ENCODE data around the gene HSFX3.
"Not testable (repeated sequence)": the region's sequence is repeated elsewhere in the genome, so short reads cannot be mapped to it uniquely, and the experiment has no call there.

HSFX3 gene

DNA sequence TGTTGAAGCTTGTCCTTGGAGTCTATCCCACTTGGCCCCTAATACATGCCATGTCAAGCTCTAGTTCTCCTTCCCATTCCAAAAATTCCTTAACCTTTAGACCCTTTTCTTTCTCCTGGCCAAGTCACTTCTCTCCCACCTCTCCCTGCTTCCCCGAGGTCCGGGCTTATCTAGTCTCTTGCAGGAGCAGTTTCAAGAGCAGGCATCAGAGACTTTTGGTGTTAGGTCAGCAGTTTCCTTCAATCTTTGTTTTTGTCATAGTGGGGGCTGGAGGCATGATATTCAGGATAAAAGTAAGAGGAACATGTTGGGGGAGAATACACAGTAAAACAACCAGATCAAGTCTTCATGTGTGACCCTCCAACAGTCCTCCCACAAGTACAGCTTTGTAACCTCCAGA is 33.1 kb downstream of the HSFX3 start:
- Mint-ChIP-seq H3K27me3 (peaks cover 18 to 32% of the 10 kb centered on the region in 2 donors), H3K9me3 (no peaks in the 10 kb centered on the region), H3K4me1 (peaks cover 11 to 25% of the 10 kb centered on the region in 2 donors), H3K4me3 (no peak overlapping the region), H3K27ac (no peak overlapping the region), H3K36me3 (peaks cover 0 to 3% of the 10 kb centered on the region in 2 donors)
- no peak for DNase-seq
- ATAC-seq (replicated peaks) = no peak

DNA sequence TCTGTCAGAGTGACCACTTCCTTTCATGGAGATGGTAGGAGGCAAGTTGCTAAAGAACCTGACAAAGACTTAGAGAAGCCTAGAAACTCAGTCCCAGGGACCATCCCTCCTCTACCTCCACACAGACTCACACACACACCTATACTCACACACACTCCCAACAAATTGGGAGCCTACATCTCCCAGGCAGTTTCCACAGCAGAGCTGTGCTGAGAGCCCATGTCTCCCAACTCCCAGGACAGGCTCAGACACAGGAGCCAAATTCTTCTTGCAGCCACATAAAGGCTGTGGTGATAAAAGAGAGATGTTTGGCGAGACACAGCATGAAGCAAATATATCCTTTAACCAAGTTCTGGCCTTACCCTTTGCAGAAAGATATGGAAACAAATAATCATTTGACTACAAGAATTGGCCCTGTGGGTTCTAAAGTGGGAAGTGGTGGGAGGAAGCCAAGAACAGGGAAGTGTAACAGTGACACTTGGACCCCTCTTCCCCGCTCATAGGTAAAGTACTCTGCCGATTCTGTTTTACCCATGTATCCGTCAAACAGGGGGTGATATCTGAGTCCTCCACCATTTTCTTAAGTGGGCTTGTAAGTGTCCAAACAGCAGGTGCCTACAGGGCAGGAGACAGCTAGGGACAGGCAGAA is 33.6 kb downstream of the HSFX3 start:
- DNase-seq = no peak
- peaks cover 18 to 28% of the 10 kb centered on the region in 2 donors for H3K27me3 Mint-ChIP-seq
- no peaks in the 10 kb centered on the region for H3K9me3 Mint-ChIP-seq
- peaks cover 0 to 3% of the 10 kb centered on the region in 2 donors for H3K36me3 Mint-ChIP-seq
- H3K27ac Mint-ChIP-seq = no peak overlapping the region
- peak; percentile 23 to 54 for ATAC-seq (replicated peaks)
- H3K4me3 Mint-ChIP-seq = peak overlapping the region in 1 of 2 donors; percentile 56
- peaks cover 11 to 25% of the 10 kb centered on the region in 2 donors for H3K4me1 Mint-ChIP-seq

DNA sequence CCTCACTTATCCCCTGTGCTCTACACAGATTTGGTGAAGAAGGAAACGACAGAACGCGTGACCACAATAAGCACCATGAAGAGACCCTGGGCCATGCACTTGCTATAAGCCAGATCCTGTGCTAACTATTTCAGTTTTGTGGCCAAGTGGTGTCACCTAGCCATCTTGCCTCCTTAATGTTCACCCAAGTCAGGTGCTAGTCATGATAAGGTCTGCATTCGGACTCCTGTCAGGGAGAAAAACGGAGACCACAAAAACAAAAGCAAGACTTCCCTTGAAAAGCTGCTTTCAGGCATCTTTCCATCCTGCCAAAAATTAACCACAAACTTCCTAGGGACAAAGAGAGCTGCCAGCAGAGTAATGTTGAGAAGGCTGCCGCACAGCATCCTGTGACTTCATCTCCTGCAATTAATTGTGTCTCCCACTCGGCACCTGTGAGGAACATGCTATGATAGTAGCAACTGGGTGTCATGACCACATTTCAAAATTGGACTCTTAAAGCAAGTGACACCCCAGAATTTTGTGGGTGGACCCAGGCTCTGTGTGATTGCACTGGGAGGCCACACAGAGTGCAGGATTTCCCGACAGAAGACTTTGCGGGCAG is 35.8 kb downstream of the HSFX3 start:
- ATAC-seq (replicated peaks) (no peak), DNase-seq (no peak)
- H3K27ac Mint-ChIP-seq = no peak overlapping the region
- peaks cover 16 to 23% of the 10 kb centered on the region in 2 donors for H3K27me3 Mint-ChIP-seq
- no peaks in the 10 kb centered on the region for H3K9me3 Mint-ChIP-seq
- no peak overlapping the region for H3K4me3 Mint-ChIP-seq
- peaks cover 11 to 30% of the 10 kb centered on the region in 2 donors for H3K4me1 Mint-ChIP-seq
- H3K36me3 Mint-ChIP-seq = peaks cover 0 to 3% of the 10 kb centered on the region in 2 donors

DNA sequence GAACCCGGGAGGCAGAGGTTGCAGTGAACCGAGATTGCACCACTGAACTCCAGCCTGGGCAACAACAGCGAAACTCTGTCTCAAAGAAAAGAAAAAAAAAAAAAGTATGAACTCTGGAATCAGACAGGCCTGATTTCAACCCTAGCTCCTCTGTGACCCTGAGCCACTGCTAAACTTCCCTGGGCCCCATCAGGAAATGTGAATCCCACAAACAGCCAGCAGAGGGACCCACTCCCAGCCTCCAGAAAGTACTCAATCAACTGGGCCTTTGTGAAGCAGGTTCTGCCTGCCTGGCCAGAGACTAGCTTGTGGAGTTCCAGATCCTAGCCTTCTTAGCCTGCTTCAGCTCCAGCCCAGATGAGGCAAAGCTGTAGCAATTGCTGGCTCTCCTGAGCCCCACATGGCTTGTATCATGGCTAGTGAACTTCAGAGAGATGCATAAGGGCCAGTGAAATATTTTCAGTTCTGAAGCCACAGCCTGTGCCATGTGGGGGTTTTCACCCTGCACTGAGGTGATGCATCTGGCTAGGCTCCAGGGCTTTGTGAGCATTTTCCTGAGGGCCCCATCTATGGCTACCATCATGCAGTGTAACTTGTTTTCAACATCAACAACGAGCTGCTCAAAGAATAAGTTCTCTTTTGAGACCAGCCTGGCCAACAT is 37.4 kb downstream of the HSFX3 start:
- peak; percentile 18 for DNase-seq
- no peaks in the 10 kb centered on the region for H3K9me3 Mint-ChIP-seq
- H3K36me3 Mint-ChIP-seq = peaks cover 0 to 3% of the 10 kb centered on the region in 2 donors
- peaks cover 11 to 21% of the 10 kb centered on the region in 2 donors for H3K27me3 Mint-ChIP-seq
- no peak overlapping the region for H3K27ac Mint-ChIP-seq
- H3K4me3 Mint-ChIP-seq = no peak overlapping the region
- peaks cover 11 to 30% of the 10 kb centered on the region in 2 donors for H3K4me1 Mint-ChIP-seq
- ATAC-seq (replicated peaks) = peak; percentile 76 to 79

DNA sequence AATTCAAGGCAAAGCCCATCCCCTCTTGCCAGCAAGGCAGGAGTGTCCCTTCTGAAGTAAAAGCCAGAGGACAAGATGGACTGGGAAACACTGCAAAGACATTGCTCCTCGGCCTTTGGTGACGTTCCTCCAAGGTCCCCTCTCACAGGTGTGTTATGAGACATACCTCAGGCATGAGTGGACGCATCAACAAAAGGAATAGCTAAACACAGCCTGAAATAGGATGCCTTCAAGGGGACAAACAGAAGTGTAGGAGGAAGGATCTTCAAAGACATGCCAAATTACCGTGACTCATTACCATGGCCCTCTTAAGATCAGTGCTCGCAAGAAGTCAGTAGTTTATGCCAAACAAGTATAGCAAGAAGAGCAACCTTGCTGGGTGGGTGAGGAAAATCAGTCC is 38.6 kb downstream of the HSFX3 start:
- H3K9me3 Mint-ChIP-seq = no peaks in the 10 kb centered on the region
- peaks cover 0 to 3% of the 10 kb centered on the region in 2 donors for H3K36me3 Mint-ChIP-seq
- DNase-seq = no peak
- H3K27ac Mint-ChIP-seq = no peak overlapping the region
- H3K27me3 Mint-ChIP-seq = peaks cover 6 to 20% of the 10 kb centered on the region in 2 donors
- no peak for ATAC-seq (replicated peaks)
- no peak overlapping the region for H3K4me3 Mint-ChIP-seq
- peaks cover 7 to 22% of the 10 kb centered on the region in 2 donors for H3K4me1 Mint-ChIP-seq

DNA sequence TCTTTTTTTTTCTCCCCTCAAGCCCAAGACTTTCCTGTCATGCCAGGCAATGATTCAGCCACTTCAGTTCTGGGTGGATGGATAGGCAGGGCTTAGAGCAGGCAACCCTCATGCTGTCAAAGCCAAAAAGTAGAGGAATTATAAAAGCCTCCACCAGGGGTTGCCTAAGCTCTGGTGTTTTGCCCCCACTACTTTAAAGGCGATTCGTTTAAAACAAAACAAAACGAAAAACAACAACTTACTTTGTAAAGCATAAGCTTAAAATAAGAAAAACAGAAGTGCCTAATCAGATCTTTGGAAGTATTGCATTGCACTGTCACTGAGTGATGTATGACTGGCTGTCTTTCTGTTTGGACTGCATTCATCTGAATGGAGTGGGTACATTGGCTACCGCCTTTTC is 39.3 kb downstream of the HSFX3 start:
- no peak overlapping the region for H3K4me3 Mint-ChIP-seq
- H3K27ac Mint-ChIP-seq = no peak overlapping the region
- no peaks in the 10 kb centered on the region for H3K9me3 Mint-ChIP-seq
- DNase-seq (no peak), ATAC-seq (replicated peaks) (no peak)
- peaks cover 2 to 21% of the 10 kb centered on the region in 2 donors for H3K4me1 Mint-ChIP-seq
- peaks cover 6 to 15% of the 10 kb centered on the region in 2 donors for H3K27me3 Mint-ChIP-seq
- no peaks in the 10 kb centered on the region for H3K36me3 Mint-ChIP-seq

DNA sequence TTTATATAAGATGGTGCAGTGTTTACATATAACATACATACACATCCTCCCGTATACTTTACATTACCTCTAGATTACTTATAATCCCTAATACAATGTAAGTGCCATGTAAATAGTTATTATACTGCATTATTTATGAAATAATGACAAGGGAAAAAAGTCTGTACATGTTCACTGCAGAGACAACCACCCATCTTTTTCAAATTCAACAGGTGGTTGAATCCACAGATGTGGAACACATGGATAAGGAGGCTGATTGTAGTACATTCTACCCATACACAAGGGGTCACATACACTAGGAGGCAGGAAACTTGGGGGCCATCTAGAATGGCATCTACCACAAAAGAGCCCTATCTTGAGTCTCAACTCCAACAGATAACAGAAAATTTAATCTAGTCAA is 41.3 kb downstream of the HSFX3 start:
- no peak for DNase-seq
- Mint-ChIP-seq H3K4me1 (peaks cover 7 to 27% of the 10 kb centered on the region in 2 donors), H3K9me3 (no peaks in the 10 kb centered on the region), H3K27ac (no peak overlapping the region), H3K36me3 (peaks cover 2 to 6% of the 10 kb centered on the region in 2 donors), H3K27me3 (peaks cover 6 to 15% of the 10 kb centered on the region in 2 donors), H3K4me3 (no peak overlapping the region)
- no peak for ATAC-seq (replicated peaks)

DNA sequence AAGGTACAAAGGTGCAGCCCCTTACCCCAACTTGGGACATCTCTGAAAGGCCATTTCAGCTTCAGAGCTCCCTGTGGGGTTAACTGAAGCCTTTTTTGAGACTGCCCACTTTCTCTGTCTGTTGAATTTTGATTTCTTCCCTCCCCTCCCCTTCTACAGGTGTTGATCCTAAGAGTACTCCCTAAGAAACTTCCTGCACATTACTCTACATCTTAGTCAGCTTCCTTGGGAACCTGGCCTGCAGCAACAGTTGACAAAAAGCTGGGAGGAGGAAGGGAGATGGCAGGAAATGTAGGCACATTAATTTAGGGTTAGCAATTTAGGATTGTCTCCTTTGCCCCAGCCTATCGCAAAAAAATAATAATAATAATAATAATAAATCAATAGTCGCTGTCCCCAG is 43.4 kb downstream of the HSFX3 start:
- ATAC-seq (replicated peaks) (no peak), DNase-seq (no peak)
- Mint-ChIP-seq H3K9me3 (no peaks in the 10 kb centered on the region), H3K4me3 (no peak overlapping the region), H3K27ac (no peak overlapping the region), H3K27me3 (peaks cover 6 to 15% of the 10 kb centered on the region in 2 donors), H3K36me3 (peaks cover 5 to 9% of the 10 kb centered on the region in 2 donors), H3K4me1 (peaks cover 8 to 18% of the 10 kb centered on the region in 2 donors)

DNA sequence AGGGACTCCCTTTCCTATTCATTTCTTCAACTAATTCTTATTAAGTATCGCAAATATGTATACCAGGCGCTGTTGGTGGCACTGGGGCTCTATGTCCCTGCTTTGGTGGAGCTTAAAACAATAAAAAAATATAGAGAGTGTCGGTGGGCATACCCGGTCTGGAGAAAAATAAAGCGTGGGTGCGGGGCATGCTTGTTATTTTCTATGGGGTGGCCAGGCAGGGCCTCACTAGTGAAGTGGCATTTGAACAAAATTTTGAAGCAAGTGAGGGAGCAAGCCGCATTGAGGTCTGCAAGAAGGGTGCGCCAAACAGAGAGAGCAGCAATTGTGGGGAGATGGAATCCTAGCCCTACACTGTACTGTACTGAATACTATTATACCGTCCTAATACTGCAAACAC is 44.1 kb downstream of the HSFX3 start:
- ATAC-seq (replicated peaks) (no peak), DNase-seq (no peak)
- H3K36me3 Mint-ChIP-seq = peaks cover 5 to 12% of the 10 kb centered on the region in 2 donors
- H3K4me3 Mint-ChIP-seq = peak overlapping the region; percentile 86 to 87
- H3K27ac Mint-ChIP-seq = peak overlapping the region; percentile 93
- H3K27me3 Mint-ChIP-seq = peaks cover 6 to 15% of the 10 kb centered on the region in 2 donors
- no peaks in the 10 kb centered on the region for H3K9me3 Mint-ChIP-seq
- H3K4me1 Mint-ChIP-seq = peaks cover 8 to 20% of the 10 kb centered on the region in 2 donors

DNA sequence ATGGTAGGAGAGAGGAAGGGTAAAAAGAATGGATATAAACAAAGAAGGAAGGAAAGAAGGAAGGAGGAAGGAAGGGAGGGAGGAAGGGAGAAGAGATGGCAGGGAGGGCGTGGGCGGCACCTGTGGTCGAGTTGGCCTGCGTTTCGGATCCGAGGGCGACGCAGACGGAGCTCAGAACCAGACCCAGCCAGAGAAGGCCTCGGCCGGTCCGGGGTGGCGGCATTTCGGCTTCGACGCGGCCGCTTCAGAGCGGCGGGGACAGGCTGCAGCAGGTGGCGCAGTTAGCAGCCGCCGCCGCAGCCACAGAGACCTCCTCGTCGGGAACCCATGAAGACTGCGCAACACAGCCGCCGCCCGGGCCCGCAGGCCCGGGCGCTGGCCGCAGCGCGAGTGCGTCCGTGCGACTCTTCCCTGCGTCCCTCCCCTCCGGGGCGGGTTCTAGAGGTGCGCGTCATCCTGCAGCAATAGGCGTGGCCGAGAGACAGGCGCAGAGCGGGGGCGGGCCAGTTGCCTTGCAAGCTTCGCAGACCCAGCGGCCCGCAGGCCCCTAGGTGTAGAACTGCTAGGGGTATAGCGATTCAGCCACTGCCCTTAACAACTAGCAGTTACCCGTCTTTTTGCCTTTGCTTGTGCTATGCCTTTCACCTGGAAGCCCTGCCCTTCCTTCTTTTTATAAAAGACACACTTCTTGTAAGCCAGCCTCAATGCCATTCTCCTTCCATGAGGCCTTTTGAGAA is 44.6 kb downstream of the HSFX3 start, which contains the start of gene IDS:
TSS of gene IDS (minus strand) at position 392 of the 737 bp plus-strand sequence. CDS start at position 223, 169 bp downstream.
- Mint-ChIP-seq H3K9me3 (no peaks in the 10 kb centered on the region), H3K4me1 (peaks cover 11 to 20% of the 10 kb centered on the region in 2 donors), H3K27ac (peak within 1 kb of the TSS; percentile 93), H3K36me3 (peaks cover 5 to 17% of the 10 kb centered on the region in 2 donors), H3K27me3 (peaks cover 2 to 11% of the 10 kb centered on the region in 2 donors), H3K4me3 (peak within 1 kb of the TSS; percentile 86 to 87)
- ATAC-seq (replicated peaks) = peak; percentile 72 to 86
- peak; percentile 85 for DNase-seq

DNA sequence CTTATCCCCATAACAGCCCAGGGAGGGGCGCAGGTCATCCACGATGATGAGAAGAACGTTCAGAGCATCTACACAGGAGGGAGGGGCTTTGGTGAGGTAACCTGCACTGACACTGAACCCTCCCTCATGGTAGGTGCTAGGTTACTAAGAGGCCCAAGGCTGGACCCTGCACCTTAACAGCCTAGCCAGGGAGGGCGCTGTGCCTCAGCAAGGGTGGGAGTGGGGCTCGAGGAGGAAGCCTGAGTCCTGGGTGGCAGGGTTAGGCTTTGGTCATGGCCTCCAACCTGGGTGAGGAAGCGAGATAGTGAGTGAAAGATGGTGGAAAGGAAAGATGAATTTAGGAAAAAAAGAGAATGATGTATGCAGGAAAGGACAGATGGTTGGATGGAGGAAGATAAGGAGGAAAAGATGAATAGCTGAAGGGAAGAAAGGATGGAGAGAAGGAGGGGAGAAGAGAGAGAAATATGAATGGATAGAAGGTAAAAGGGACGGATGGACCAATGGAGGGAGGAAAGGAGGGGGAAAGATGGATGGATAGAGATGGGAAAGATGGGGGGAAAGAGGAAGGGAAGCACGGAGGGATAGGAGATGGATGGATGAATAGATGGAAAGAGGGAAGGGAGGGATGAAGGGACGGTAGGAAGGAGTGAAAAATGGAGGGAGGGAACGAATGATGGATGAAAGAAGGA is 45.4 kb downstream of the HSFX3 start:
- Mint-ChIP-seq H3K4me1 (peaks cover 11 to 19% of the 10 kb centered on the region in 2 donors), H3K9me3 (no peaks in the 10 kb centered on the region), H3K27me3 (peaks cover 0 to 9% of the 10 kb centered on the region in 2 donors), H3K36me3 (peaks cover 8 to 19% of the 10 kb centered on the region in 2 donors), H3K27ac (peak overlapping the region; percentile 93), H3K4me3 (peak overlapping the region; percentile 86 to 87)
- ATAC-seq (replicated peaks) = peak; percentile 66 to 69
- peak; percentile 59 for DNase-seq

DNA sequence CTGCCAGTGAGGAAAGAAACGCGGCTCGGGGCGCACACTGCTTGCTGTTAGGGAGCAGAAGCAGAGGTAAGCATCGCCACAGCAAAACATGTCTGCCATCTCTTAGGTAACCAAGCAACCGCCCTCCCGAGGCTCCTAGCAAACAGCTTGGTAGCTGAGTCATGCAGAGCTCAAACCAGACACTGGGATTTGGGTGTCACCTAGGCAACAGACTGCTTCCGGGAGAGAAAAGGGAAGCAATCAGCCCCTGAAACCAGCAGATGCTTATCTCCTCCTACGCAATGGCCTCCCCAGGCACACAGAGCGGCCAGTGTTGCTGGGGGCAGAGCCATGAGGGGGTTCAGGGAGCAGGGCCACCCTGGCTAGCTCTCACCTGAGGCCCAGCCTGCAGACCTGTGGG is 46.3 kb downstream of the HSFX3 start:
- H3K27me3 Mint-ChIP-seq, H3K9me3 Mint-ChIP-seq: not testable (repeated sequence)
- Mint-ChIP-seq H3K36me3 (peaks cover 8 to 19% of the 10 kb centered on the region in 2 donors), H3K4me1 (peaks cover 11 to 19% of the 10 kb centered on the region in 2 donors), H3K27ac (peak overlapping the region; percentile 93), H3K4me3 (peak overlapping the region; percentile 3 to 86)
- DNase-seq (peak; percentile 64), ATAC-seq (replicated peaks) (peak; percentile 75)

DNA sequence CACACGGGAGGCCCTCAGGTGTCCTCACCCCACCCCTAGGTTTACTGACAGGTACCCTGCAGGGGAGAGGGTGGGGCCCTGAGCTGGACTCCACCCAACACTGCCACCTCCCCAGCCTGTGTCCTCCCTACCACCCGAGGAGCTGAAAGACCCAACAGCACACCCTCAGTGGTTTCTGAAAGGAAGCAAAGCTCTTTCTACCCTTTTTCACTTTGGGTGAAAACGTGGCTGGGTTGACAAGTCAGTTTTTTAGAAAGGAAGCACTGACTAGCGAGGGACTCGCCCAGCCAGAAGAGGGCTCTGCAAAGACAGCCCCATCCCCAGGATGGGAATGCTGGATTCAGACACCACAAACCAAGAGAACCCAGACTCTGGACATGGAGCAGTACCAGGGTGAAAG is 46.8 kb downstream of the HSFX3 start:
- not testable (repeated sequence) for ATAC-seq (replicated peaks); H3K4me3 Mint-ChIP-seq

More for the DNA sequence above, 46.8 kb downstream of the HSFX3 start:
- peak overlapping the region; percentile 37 for H3K27ac Mint-ChIP-seq
- H3K36me3 Mint-ChIP-seq = peaks cover 9 to 22% of the 10 kb centered on the region in 2 donors
- DNase-seq, H3K9me3 Mint-ChIP-seq, H3K27me3 Mint-ChIP-seq: not testable (repeated sequence)
- peaks cover 11 to 19% of the 10 kb centered on the region in 2 donors for H3K4me1 Mint-ChIP-seq
